NCI-H1930 (cell line): ENCODE data around the gene ADRA2A.

ENCODE experiments used
- DNase-seq, 2 experiments: peaks; one replicate each; lab custom pipeline; 2025; lab: John Stamatoyannopoulos, UW

ADRA2A gene

DNA sequence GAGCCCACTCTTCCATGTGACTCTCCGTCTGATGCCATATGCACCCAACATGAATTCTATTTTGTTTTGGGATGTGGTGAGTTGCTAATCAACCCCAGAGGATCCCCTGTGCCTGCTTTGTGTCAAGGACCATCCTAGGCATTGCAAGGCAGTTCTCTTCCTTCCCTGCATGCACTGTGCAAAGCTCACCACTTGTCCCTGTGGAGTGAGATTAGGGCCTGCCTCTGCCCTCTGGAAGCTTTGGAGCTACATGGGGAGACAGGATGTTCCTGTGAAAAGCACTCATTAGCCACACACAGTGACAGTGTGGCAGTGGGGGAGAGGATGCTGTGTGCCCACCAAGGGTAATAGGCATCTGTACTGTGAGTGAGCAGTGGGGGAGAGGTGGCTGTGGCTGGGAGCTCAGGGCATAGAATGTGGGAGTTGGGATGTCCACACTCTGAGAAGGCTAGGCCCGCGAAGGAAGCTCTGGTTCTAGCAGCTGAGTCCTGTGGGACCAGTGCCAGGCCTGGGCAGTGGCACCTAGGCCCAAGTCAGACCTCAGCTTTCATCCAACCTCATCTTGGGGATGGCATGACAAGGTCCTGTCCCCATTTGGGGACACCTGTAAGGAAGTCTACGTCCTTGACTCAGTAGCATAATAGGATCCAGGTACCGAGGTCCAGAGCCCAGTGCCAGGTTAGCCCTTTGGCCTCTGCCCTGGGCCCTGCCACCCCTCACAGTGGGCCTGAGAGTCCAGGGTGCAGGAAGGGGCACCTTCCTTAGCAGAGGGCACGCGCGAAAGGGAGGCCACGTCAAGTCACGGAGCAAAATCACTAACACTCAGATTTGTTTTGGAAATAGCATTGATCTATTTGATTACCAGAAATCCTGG, 6.6 kb downstream of the ADRA2A start:
- DNase-seq: no peak

DNA sequence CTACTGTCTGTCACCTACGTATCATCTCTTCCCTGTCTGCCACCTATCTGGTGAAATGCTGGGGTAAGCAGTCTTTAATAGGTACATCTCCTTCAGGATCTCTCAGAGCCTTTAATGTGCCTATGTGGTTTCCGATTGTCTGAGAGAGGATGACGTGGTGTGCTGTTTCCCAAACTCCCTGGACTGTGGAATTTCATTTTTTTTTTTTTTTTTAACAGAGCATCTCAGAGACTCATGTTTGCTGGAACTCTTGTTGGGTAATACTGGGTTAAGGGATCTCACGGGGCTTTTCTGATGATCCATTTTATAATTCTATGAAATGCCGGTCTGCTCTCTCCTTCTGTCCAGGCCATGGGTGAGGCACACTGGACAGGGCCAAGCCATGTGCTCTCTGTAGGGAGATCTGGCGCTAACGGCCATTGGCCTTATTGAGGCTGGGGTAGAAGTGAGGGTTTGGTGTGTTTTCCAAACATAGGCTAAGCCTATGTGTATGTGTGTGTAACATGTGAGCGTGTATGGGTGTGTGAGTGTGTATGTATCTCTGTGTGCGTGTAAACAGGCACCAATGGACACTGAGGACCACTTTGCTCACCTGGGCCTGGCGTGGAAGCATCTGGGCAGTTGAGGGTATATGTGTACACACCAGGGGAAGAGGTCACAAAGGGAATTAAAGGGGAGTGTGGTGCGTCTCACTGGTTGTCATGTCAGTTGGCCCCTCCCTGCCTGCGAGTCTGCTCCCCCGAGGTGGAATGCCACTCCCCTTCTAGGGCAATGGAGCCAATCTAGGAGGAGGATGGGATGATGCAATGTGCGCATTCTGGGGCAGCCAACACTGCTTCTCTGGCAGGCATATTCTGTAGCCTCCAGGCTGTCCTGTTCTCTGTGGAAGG, 7.8 kb downstream of the ADRA2A start:
- no peak for DNase-seq

DNA sequence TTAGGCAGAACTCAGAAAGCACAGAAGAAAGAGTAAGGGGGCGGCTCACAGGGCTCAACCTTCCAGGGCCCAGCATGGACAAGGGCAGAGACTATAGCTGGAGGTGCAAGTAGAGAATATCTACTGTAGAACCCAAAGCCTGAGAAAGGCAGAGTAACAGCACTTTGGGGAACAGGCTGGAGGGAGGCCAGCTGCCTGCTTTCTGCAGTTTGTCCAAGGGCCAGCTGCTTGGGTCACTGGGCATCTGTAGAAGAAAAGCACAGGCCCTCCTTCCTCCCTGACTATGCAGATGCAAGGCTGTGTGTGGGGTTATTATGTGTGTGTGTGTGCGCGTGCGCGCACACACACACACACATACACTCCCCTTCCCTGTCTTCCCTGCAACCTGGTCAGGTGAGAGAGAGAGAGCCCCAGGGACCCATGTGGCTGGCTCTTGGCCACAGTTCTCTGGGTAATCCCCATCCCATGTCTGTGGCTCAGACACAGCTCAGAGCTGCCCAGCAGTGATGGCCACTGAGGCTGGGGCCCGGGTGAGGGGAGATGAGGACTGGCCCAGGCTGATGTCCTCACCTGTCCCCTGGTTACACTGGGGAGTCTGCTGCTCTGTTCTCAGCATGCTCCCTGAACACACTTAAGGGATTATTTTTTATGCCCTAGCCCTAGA, 9.0 kb downstream of the ADRA2A start:
- DNase-seq: no peak

DNA sequence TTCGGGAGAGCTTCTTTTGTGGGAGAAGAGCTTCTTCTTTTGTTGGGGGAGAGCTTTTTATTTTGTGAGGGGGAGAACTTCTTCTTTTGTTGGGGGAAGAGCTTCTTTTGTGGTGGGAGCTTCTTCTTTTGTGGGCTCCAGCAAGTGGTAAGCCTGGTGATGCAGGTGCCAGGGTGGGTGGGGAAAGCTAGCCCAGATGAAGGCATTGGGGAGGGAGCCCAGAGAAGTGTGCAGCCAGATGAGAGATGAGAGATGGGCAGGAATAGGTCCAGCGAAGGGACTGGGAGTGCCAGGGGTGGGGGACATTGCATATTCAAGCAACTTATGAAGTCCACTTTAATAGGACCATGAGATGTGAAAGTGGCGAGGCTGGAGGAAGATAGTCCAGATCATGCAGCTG, 9.7 kb downstream of the ADRA2A start:
- no peak for DNase-seq

DNA sequence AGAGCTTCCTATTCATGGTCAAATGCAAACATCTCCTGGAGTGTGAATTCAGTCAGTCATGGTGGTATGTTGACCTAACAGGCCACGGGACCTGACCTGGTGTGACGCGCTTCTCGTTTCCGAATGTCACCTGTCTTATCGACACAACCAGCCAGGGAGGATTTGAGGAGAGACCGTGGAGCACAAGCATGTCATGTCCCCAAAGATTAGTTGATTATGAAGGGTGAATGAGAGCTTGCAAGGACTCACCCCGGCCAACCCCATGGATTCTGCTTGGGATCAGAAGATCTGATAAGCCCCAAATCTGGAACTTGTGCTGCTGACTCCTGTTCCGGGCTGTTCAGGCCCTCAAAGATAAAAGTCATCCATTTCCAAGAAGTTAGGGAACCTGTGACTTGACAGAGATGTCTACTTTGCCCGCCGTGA, 10.5 kb downstream of the ADRA2A start:
- DNase-seq: no peak

DNA sequence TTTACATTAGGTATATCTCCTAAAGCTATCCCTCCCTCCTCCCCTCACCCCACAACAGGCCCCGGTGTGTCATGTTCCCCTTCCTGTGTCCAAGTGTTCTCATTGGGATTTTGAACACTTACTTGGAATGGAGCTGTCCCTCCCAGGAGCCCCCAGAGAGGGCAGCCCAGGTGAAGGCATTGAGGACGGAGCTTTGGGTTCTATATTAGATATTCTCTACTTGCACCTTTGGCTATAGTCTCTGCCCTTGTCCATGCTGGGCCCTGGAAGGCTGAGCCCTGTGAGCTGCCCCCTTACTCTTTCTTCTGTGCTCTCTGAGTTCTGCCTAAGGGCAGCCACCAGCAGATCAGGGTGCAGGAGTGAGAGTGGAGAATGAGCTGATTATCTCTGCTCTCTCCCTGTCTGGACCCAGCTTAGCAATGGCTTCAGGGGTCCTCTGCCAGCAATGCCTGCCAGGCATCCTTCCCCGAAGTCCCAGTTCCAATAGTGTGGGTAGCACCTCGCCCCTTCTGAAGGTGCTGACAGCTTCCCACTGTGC, 11.2 kb downstream of the ADRA2A start:
- no peak for DNase-seq

DNA sequence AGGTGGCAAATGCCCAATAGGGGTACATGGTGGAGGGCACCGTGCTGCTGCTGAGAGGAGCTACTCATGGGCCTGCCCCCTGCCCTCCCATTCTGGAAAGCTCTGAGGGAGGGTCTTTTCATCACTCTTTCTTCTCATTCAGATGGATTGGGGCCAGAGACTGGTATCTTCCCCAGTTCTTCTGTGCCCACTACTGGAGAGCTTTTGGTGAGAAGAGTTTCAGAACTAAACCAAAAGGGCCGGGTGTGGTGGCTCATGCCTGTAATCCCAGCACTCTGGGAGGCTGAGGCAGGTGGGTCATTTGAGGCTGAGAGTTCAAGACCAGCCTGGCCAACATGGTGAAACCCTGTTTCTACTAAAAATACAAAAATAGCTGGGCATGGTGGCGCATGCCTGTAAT, 12.5 kb downstream of the ADRA2A start:
- no peak for DNase-seq

DNA sequence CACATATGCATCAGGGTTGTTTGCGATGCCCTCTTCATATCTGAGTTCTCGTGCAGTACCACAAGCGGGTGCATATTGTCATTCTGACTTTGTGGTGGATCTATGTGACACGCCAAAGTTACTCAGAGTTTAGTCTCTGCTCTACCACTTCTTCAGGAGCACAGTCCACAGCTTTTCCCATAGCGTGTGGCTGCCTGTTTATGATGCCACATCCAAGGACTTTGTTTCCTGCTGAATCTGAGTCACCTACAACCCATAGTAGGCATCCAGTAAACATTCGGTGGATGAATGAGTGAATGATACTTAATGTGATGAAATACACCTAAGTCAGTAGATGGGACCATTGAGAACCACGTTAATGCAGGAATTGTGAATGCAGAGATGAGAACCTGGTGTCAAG, 15.0 kb downstream of the ADRA2A start:
- no peak for DNase-seq

GRCh38 chr10:111093741-111094380, 17.0 kb downstream of the ADRA2A start:
- DNase-seq: no peak

DNA sequence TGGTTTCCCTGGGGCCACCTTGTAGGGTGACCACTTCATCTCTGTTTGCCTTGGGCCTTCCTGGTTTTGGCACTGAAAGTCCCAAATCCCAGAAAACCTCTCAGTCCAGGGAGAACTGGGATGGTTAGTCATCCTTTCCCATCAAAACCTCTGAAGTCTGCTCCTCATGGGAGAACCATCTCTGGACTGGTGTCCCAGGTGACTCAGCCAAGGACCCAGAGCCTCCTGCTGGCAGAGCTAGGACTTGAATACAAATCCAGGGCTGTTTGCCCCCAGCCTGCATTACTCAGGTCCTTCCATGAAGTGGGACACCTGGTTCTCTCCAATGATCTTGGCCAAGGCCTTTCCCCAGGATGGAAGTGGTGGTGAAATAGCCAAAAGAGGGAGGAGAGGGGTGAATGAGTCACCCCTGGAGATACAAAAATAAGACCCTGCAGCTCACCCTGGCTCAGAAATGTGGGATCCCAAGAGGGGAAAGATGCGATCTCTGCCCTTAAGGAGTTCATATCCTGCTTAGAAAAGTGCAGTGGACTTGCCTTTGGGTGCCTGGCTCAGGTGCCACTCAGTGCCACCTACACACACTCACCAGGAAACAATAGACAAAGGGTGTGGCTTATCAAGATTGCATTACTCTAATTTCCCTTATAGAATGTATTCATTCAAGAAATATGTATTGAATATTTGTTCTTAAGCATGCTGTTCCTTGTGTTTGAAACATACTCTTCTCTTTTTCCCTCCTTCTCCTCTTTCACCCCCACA, 22.0 kb downstream of the ADRA2A start:
- no peak for DNase-seq

DNA sequence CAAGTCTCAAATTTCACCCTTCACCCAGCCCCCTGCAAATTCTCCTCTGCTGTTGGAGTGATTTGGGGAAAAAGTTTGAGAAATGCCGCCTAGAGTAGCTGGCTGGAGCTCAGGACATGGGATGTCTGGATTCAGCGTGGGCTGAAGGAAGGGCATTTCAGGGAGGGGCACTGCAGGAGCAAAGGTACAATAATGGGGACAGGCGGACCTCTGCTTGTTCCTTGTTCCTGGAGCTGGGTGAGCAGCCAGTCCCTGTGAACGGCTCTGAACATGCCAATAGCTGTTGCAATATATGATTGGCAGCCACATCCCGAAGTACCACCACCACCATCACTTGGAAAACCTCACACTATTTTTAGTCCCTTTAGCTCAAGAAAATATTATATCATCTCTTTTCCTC, 23.4 kb downstream of the ADRA2A start:
- no peak for DNase-seq

GRCh38 chr10:111101796-111102195, 25.0 kb downstream of the ADRA2A start:
- DNase-seq: no peak

GRCh38 chr10:111102359-111102837, 25.6 kb downstream of the ADRA2A start:
- DNase-seq: no peak

DNA sequence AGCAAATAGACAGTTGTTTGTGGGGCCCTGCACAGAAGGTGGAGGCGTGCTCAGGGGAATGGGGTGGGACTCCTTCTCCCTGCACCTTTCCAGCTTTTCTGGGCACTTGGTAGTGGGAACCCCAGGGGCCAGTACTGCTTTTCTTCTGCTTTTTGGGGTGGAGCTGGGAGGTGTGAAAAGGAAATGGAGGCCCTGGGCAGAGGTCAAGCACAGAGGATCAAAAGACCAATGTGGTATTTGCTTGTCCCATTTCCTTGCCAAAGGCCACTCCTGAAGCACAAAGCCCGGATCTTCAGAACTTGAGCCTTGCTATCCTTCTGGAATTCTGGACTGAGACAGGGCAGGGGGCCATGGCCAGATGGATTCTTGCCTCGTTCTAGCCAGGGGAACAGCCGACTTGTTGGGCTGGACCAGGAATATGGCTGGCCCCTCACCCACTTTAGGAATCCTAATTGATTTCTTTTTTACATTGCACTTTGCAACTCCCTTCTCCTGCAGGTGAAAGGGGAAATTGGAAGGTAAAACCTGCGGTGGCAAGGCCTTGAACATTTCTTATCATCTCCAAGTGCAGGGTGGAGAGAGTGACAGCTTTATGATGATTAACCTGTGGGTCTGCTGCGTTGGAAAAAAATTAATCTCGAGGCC, 26.5 kb downstream of the ADRA2A start:
- DNase-seq: no peak

DNA sequence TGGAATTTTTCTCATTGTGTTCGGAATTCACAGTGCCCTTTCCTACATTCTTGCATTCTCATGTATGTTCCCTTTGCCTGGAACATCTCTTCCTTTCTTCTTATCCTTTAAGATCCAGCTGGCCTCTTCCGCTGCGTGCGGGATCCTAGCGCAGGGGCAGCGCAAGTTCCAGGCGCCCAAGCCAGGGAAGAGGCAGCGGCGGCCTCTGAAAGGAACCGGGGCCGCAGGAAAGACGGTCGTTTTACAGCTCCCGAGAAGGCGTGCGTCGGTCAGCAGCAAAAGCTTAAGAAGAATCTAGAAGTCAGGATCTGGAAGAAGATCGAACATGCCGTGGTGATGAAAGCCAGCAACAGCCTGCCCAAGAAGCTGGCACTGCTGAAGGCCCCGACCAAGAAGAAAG, 28.0 kb downstream of the ADRA2A start:
- DNase-seq: no peak

- DNase-seq: no peak
Observed at GRCh38 chr10:111106081-111106480, 29.3 kb downstream of the ADRA2A start.

DNA sequence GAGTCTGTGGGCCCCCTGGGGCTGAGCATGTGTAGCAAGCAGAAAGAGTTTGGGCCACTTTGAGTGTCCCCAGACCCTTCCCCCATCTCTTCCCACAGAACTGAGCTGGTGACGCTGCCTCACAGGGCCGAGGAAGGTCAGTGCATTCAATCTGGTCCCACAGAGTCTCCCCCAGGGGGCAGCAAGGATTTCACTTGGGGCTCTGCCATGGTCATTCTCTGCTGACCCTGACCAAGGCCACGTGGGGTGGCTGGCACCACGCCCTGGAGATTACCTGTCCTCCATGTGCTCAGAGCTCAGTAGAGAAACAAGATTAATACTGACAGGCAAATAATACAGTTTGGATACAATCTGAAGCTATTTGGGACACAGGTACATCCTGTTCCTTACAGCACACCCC, 30.2 kb downstream of the ADRA2A start:
- DNase-seq: no peak

GRCh38 chr10:111107846-111108245, 31.0 kb downstream of the ADRA2A start:
- DNase-seq: no peak

- no peak for DNase-seq
Observed at GRCh38 chr10:111108441-111108840, 31.6 kb downstream of the ADRA2A start.

GRCh38 chr10:111109501-111110242, 32.8 kb downstream of the ADRA2A start:
- no peak for DNase-seq
